Cardiac septum (tissue), 1 donor: Measurements from ENCODE around the gene NFYB. TPM values are rescaled to one million over a fixed set of nuclear protein-coding genes. Genes with fewer than 3 reads are reported as not detected.
A peak's percentile ranks its signal among the peaks of the same experiment; 100 is the strongest.
"Not testable (repeated sequence)": the region's sequence is repeated elsewhere in the genome, so short reads cannot be mapped to it uniquely, and the experiment has no call there.

Experiments used
- DNase-seq: peaks from one replicate; pipeline ENCODE4 v3.0.0-alpha.2; 2020; ENCODE audit warnings: low spot score
- intact Hi-C: fragments of 100-400 bp; cut with DNase I; formaldehyde crosslinking; loops from one replicate; pipeline ENCODE4 v1.14.0; 2022
- total RNA-seq: library from RNA; stranded (reverse); fragmentation: NEBNext Ultra II Directional; extraction: Animal tissue kit (Norgen Biotek cat#: 25700); gene quantifications from one replicate; pipeline ENCODE4 v1.2.1, GENCODE V29; 2021
- donor health status: DM: no; HTN: no; CAD: no.

The NFYB gene
- total RNA-seq, 1 donor from 2014 or later: 31.1 TPM

DNA sequence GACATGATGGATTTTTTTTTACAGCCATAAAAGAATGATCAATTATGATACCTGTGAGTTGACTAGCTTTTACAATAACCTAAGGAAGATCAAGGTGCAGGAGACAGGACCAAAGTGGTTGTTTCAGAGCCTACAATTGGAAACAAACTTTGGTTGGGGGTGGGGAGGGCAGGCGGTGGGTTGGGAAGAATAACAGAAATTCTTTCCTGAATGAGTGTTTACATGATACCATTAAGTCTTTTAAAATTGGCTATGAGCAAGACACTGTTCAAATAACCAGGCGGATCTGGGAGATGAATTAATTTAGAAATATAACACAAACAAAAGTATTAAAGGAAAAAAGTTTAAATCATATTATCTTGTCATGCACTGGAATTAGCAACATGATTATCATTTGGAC lies 7.2 kb downstream of the NFYB start:
- intact Hi-C loops: no loop called here

DNA sequence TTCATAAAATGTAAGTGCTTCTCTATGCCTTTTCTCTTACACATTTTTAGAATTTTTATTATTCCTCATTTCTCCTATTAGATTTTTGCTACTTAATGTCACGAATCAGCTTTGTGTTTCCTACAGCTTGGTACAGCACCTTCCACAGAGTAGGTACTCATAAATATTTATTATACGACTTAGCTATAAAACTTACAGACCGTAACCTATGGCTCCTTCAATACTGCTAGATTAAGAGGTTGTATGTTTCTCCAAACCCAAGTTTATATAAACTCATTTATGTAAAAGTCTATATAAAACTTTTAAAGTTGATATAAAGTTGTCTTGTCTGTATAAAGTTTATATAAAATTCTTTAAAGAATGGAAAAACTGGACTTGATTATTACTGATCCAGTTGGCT lies 11.5 kb downstream of the NFYB start:
- intact Hi-C loops: no loop called here
- DNase-seq: no peak

More for the DNA sequence above, 7.2 kb downstream of the NFYB start:
- no peak for DNase-seq

DNA sequence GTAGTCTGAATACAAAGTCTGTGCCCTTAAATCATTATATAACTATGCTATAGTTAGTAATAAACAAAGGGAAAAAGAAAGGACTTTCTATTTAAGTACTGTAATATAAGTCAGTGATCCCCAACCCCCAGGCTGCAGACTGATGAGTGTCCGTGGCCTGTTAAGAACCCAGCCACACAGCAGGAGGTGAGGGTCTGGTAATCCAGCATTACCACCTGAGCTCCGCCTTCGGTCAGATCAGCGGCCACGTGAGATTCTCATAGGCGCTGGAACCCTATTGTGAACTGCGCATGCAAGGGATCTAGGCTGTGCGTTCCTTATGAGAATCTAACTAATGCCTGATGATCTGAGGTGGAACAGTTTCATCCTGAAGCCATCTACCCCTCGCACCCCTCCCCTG lies 15.7 kb downstream of the NFYB start:
- DNase-seq: no peak
- intact Hi-C loops: no loop called here

DNA sequence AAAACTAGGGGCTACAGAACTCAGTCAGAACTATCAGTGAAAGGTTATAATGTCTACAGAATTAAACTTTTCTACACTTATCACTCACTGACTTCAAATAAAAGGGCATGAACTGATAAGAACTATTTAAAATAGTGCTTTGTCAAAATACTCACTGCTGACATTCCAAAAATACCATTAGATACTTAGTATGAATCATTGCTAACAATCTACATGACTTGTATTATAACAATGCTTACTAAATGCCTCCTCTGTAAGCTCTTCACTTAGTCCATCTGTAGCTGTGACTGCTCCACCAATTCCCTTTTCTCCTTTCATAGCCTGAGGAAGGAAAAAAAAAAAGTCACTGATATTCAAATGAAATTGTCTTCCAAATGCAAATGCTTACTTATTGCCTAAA lies 17.0 kb downstream of the NFYB start:
- DNase-seq: no peak
- intact Hi-C loops: no loop called here

DNA sequence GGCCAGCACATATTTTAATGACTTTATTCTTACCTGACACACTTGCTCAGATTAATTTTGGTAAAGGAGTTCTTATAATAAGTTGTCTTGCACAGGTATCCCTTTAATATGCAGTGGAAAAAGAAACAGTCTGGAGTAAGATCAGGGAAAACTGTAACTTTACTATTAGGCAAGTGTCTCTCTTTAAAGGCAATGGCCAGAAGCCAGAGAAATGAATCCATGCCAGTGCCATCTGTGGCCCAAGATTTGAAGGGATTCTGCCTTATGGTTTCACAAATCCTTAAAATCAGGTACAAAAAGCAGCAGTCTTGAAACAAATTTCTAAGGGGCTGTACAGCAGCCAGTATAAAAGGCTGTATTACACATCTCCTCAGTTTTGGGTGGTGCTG lies 22.4 kb downstream of the NFYB start:
- DNase-seq: no peak
- intact Hi-C loops: no loop called here

DNA sequence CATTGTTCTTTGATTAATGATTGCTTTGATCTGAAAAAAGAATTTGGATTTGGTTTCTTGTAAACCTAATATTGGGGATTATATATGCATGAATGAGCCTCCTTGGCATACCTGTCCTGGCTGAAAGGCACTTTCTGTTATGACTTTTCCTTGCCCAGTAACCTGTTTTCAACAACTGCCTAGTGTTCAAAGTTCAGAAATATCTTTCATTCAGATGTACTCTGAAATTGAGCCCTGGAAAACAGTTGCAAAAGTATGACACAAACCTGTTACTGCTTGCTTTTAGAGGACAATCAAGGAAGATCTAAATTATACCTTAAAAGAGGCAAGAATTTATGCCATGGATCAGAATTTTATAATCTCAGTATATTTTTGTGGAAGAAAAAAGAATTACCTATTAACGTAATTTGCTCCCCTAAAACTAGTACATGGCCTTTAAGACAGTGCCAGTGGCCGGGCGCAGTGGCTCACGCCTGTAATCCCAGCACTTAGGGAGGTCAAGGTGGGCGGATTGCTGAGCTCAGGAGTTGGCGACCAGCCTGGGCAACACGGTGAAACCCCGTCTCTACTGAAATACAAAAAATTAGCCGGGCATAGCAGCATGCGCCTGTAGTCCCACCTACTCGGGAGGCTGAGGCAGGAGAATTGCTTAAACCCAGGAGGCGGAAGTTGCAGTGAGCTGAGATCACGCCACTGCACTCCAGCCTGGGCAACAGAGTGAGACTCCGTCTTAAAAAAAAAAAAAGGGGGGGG lies 23.0 kb downstream of the NFYB start:
- DNase-seq: not testable (repeated sequence)

DNA sequence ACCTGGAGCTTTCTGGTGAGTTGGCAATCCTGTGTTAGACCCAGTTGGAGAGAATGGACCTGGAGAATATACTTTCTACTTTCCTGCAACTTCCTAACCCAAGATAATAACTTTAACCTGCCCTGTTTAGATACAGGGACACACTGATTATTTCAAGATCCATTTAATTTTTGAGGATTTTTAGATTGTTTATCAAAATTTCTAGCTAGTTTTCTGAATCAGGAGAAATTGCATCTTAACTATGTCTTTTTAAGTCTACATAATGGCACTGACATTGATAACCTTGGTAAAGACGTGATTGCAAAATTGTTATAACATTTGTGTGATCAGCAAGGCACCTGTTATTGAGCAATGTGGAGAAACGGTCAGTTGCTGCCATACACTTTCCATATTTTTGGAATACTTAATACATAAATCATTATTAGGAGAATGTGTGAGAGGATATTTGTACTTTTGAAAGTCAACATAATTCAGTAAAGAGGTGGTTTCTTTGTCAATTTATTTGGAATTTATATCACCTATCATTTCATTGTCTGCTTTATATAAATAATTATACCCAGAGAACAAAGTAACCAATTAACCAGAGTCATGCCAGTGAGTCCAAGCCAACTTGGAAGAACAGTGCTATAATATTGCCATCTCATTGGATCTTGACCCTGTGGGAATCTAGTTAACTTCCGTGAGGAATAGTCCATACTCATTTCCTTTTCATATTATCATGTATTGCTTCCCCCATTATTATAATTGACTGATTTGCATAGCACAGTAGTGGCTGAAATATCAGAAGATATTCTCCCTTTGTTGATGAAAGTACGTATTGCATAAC lies 28.4 kb downstream of the NFYB start:
- no peak for DNase-seq
- intact Hi-C loops: loop anchor here (5.0 to 10.0 kb wide), 2 partner anchors 152 to 225 kb away; a partner anchor contains a TSS

More for the DNA sequence above, 23.0 kb downstream of the NFYB start:
- intact Hi-C loops: not testable (repeated sequence)

DNA sequence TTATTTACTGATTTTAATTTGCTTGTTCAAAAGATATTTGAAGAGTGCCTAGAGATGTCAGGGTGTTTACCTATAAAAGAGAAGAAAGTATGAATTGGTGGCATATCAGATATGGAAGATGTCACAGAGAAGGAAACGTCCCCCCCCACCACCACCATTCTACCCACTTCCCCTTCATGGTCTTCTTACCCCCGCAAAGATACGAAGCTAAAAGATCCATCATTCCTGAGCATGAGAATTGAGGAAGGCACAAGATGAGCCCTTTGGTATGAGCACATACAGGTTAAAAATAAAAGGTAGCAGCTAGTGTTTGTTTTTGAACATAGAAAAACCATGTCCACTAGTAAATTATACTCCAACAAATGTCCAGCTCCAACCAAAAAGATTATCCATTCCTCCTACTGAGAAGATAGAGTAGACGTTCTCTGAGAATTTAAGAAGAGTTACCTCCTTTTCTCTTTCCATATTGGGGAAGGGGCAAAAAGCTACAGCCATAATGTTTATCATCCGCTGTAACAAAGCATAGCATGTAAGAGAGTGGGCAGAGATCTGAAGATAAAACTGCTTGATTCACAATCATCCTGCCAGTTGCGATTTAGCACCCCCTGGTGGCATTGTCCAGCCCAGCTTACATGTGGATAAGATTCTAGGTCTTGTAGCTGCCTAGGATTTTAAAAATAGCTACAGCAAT lies 29.1 kb downstream of the NFYB start:
- peak; percentile 85 for DNase-seq
- intact Hi-C loops: loop anchor here (5.0 to 10.0 kb wide), 2 partner anchors 152 to 224 kb away; a partner anchor contains a TSS

DNA sequence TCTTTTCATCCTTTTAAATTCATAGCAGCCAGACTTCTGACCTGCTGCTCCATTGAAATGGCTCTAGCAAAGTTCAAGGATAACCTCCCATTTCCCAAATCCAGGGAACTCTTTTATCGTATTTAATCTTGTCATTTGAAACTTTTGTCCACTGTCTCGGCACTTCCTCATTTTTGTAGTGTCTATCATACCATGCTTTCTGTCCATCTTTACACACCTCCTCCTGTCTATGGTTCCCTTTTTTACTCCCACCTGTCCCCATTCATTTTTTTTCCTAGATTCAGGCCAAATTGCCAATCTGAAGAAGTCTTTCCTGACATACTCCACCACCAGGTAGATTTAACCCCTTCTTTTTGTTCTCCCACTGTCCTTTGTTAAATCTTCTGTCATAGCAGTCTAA lies 31.0 kb downstream of the NFYB start:
- intact Hi-C loops: loop anchor here (5.0 to 10.0 kb wide), 2 partner anchors 150 to 222 kb away; a partner anchor contains a TSS
- no peak for DNase-seq

DNA sequence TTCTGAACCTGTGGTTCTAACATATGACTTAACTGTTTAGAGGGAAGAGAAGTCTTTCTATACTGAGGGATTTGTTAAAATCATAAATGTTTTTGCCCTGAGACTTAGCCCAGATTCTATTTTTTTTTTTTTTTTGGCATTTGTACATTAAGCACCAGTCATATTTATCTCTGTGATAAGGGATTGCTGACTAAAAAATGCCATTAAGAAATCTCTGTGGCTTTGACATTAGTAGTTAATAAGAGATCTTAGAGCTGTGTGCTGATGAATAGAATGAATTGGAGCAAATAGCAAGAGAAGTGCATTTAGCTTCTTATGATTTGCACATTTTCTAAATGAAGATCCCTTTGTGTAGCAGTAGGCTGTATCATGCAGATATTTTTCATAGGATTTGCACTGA lies 32.5 kb downstream of the NFYB start:
- intact Hi-C loops: loop anchor here (5.0 to 10.0 kb wide), 2 partner anchors 148 to 221 kb away; a partner anchor contains a TSS
- DNase-seq: no peak

DNA sequence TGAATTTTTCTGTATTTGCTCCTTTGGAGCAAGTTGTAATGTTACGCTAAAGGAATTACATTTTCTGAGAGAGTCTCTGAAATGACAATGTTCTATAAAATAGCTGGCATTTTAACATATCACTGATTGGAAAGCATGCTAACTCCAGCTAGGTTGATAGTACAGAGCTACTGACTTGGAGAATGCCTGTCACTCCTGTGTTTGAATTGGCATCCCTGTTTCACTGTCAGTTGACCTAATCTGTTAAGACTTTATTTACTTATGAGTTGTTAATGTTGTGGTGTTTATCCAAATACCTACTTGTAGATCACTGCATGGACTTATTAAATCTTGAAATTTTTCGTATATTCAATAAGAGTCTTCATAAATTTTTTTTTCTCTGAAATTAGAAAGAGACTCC lies 40.1 kb downstream of the NFYB start:
- intact Hi-C loops: no loop called here
- DNase-seq: no peak

DNA sequence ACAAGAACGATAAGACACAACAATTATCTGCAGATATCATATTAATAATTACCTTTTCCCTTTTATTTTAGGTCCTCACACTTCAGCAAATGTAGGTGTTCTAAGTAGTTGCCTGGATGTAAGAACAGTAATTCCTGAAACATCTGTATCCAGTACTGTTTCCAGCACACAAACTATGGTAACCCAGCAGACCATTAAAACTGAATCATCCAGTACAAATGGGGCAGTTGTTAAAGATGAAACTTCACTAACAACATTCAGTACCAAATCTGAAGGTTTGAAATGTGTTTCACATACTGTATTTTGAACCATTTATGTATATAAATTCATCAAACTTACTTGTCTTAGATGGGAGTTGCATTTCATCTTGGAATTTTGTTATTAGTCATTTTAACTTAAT lies 42.7 kb downstream of the NFYB start:
- intact Hi-C loops: no loop called here
- no peak for DNase-seq

DNA sequence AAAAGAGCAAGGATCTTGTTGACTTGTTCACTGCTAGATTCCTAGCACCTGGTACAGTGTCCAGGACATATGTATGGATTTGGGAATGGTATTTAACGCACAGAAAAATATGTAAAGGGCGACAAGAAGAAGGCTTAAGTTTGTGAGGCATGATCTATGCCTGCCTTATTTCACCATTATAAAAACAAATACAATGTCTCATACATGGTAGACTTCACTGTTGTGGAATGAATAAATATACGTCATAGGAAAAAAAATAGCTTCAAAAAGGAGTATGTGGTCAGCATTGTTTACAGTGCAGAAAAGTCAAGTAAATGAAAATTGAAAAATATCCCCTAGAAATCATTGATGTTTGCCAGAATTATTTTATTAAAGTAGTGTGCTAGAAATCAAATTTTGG lies 43.7 kb downstream of the NFYB start:
- intact Hi-C loops: no loop called here
- DNase-seq: no peak

DNA sequence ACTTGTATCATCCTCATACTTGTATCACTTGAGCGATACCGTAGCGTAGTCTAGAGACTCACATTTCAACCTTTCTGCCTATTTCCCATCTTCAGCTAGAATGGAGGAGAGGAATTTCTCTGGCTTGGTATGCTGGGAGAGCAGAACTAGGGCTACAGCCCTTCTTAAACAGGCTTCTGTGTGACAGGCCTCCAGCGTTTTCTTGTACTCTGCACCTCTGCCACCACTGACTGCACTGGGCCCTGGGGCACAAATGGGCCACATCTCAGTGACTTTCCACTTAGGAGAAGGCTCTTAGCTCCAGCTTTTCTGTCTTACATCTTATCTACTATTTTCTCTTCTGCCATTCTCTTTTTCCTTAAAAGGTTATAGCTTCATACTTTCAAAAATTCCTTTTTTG lies 46.9 kb downstream of the NFYB start:
- intact Hi-C loops: no loop called here
- no peak for DNase-seq

DNA sequence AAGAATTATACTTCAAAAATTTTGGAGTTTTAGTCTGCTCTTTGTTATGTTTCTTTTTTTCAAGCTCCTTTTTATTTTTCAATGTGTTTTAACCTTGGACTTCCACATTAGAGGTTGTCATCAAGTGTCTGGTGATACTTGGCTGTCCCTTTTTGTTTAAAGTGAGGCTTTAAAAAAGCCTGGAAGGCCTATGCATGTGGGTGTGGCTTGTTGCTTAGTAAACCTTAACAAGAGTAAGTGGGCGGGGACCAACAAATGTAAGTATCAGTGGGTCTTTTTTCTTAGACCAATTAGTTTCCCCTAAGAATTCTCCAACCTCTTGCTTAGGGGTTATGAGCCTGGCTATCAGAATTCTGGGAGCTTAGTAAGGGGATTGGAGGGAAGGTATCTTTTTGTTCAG lies 47.3 kb downstream of the NFYB start:
- no peak for DNase-seq
- intact Hi-C loops: no loop called here

DNA sequence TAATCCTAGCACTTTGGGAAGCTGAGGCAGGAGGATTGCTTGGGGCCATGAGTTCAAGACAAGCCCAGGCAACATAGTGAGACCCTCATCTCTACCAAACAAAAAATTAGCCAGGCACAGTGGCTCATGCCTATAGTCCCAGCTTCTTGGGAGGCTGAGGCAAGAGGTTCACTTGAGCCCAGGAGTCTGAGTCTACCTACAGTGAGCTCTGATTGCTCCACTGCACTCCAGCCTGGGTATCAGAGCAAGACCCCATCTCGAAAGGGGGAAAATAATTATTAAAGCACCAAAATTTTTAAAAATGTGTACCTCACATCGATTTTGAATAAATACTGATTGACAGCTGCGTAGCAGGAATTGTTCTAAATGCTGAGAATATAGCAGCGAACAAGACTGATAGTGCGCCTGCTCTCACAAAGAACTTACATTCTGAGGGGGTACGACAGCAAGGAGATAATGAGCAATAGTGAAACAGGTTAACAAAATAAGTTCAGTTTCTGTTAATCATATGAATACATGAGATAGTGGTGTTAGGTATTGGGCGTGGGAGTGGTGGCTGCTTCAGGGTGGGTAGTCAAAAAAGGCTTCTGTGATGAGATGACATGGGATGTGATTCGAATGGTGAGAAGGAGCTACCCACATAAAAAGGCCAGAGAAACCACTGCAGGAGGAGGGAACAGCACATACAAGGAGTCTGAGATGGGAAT lies 54.1 kb downstream of the NFYB start:
- no peak for DNase-seq
- intact Hi-C loops: no loop called here

DNA sequence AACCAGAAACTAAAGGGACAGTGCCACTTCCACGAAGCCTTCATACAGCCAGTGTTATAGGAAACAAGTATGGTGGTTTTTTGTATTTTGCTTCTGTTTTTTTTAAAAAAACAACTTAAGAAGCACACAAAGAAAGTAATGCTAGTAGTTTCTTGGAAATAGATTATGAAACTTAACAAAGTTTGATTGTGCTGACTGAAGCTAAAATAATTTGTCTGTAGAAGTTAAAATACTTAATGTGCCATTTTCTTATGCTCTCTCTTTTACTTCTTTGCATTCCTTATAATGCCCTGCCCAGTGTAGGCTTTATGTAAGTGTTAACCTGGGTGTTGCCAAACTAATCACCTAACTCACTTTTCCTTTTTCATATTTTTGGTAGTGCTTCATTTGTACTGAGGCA lies 57.2 kb downstream of the NFYB start:
- no peak for DNase-seq
- intact Hi-C loops: no loop called here

DNA sequence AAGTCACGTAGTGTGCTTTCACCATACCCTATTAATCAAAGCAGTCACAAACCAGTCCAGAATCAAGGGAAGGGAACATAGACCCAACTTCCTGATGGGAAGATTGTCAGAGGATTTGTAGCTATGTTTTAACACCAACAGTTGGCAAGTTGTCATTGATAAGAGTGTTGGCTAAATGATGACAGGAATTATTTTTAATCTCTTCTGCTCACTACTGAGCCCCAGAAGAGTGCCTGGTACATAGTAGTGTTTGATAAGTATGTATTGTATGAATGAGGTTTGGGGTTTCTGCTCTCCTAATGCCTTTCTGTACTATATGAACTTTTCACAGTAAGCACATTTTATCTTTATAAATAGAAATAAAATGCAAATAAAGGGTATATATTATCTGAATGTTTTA lies 59.0 kb downstream of the NFYB start:
- no peak for DNase-seq
- intact Hi-C loops: no loop called here

DNA sequence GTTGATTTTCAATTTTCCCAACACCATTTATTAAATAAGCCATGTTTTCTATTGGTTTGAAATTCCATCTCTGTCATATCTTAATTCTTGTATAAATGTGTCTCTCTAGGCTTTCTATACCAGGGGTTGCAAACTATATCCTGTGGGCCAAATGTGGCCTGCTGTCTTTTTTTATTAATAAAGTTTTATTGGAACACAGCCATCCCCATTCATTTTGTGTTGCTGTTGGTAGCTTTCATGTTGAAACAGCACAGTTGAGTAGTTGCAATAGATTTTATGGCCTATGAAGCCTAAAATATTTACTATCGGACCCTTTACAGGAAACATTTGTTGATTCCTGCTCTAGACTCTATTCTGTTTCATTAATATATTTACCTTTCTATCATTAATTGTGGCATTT lies 64.3 kb downstream of the NFYB start:
- intact Hi-C loops: no loop called here
- DNase-seq: no peak

DNA sequence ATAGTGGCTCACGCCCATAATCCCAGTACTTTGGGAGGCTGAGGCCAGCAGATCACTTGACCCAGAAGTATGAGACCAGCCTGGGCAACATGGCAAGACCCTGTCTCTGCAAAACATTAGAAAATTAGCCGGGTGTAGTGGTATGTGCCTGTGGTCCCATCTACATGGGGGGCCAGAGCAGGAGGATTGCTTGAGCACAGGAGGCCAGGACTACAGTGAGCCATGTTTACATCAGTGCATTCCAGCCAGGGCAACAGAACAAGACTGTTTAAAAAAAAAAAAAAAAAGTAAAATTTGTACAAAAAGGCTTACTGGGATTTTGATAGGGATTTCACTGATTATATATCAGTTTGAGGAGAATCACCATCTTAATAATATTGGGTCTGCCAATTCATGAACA lies 65.9 kb downstream of the NFYB start:
- intact Hi-C loops: no loop called here
- DNase-seq: no peak
